ENCODE results near the gene ICAM2. TPM values are rescaled to one million over a fixed set of nuclear protein-coding genes. Genes with fewer than 3 reads are reported as not detected.
"Not testable (repeated sequence)": the region's sequence is repeated elsewhere in the genome, so short reads cannot be mapped to it uniquely, and the experiment has no call there.

ICAM2 gene
- total RNA-seq, 1 experiment from 2014 or later, result not detected

DNA sequence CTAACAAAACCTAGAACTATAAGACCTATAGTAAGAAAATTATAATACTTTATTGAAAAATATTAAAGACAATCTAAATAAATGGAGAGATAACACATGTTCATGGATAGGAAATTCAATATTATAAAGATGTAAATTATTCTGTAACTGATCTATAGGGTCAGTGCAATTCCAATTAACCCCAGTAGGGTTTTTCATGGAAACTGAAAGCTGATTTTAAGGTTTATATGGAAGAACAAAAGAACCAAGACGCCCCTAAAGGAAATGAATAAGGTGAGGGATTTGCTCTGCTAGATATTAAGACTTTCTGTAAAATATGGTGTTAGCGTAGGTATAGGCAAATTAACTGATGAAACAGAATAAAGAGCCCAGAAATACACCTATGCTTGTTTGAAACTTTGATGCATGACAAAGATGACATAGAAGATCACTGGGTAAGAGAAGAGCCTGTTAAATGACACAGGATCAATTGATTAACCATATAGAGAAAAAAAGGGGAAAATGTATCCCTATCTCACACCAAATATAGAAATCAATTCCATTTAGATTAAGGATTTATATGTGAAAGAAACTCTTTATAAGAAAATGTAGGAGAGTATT lies 3.0 kb downstream of the ICAM2 start:
- in situ Hi-C loops (cut with HindIII; ENCODE audit: low pct_unique_long_range_greater_than_20kb, low sequenced_read_pairs), result no loop called here
- DNase-seq (ENCODE audit: low read depth), result no peak

DNA sequence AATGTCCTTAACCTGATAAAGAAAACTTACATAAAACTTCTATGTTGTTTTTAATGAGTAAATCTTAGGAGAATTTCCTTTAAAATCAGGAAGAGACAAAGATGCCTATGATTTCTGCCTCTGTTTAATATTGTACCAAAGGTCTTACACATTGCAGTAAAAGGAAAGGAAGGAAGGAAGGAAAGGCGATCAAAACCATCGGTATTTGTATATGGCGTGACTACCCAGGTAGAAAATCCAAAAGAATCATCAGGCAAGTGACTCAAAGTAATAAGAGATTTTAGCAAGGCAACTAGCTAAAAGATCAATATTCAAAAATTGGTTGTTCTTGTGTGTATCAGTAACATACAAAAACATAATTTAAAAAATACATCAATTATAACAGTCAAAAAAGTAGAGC lies 3.5 kb downstream of the ICAM2 start:
- in situ Hi-C loops (cut with HindIII; ENCODE audit: low pct_unique_long_range_greater_than_20kb, low sequenced_read_pairs), result no loop called here

DNA sequence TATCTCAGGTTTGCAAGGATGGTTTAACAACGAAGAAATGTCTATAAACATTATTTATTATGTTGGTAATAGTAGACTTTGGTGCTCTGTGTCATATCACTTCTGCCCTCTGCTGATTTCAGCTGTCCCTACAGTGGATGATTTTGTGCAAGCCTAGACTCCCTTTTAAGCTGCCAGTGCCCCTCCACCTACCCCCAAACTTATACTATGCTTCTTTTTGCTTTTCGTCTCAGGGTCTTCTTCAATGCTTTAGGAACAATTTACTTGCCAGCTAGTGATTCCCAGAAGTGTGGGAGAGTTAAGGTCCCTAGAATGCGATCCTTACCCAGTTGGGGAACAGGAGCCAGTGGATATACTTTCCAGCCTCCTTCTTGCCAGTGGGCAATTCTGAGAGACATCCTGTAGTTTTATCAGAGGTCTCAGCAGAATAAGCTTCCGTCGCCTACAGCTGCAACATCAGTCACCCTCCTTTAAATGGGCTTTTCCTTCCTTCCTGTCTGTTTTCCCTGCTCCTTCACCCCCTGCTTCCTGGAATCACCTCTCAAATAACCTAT lies 4.1 kb downstream of the ICAM2 start:
- in situ Hi-C loops (cut with HindIII; ENCODE audit: low pct_unique_long_range_greater_than_20kb, low sequenced_read_pairs), result no loop called here

More for the DNA sequence above, 3.5 kb downstream of the ICAM2 start:
- no peak for DNase-seq (ENCODE audit: low read depth)

DNA sequence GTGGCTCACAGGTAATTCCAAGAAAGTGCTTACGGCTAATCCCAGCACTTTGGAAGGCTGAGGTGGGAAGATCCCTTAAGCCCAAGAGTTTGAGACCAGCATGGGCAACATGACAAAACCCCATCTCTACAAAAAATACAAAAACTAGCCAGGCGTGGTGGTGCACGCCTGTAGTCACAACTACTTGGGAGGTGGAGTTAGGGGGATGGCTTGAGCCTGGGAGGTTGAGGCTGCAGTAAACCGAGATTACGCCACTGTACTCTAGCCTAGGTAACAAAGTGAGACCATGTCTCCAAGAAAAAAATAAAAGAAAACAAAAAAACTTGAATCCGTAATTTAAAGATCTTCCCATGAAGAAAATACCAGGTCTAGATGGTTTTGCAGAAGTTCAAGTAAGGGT lies 5.0 kb downstream of the ICAM2 start:
- DNase-seq (ENCODE audit: low read depth), result no peak
- in situ Hi-C loops (cut with HindIII; ENCODE audit: low pct_unique_long_range_greater_than_20kb, low sequenced_read_pairs), result no loop called here

More for the DNA sequence above, 4.1 kb downstream of the ICAM2 start:
- no peak for DNase-seq (ENCODE audit: low read depth)

DNA sequence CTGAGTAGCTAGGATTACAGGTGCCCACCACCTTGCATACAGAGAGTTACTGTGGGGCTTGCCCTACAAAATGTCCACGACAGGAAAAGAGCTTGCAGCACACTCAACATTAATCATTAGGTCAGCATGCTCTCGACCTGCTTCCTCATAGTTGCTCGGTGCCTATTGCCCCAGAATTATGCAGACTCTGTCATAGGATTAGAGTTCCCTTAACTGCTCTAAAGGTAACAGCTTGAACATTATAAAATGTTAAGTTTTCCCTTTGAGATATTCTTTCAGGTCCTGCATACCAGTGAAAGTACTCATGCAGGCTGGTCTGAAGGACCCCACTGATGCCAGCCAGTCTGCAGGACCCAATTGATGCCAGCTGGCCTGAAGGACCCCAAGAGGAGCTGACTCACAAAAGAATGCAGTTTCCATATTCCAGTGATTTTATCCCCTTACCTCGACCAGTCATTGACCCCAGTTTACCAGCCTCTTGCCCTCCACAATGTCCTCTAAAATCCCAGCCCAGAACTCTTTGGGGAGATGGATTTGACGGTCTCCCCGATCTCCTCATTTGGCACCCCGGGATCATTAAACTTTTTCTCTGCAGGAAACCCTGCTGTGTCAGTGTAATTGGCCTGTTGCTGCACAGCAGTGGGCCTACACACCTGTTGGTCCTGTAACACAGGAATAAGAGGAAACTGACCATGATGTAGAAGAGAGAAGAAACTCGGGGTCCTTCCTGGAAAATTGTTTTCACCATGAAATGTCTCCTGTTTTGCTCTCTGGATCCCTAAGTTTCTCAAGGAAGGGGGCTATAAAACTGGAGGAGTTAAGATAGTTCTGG lies 10.6 kb downstream of the ICAM2 start:
- DNase-seq (ENCODE audit: low read depth), result no peak
- in situ Hi-C loops (cut with HindIII; ENCODE audit: low pct_unique_long_range_greater_than_20kb, low sequenced_read_pairs), result no loop called here

DNA sequence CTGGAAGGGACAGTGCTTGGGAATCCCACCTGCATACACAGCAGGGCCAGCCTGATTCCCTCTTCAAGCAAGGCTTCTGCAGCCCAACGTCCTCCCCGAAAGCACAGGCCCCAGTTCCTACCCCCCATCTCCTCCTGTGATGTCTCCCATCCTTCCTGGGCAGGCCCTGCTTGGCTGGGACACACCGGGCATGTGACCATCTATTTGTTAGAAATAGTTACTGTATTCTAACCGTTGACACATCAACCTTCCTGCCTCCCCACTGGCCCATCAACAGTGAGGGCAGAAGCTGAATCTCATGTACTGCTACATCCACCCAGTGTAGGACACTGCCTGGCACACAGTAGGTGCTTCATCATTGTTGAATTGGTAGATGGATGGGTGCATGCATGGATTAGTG lies 11.6 kb downstream of the ICAM2 start:
- DNase-seq (ENCODE audit: low read depth), result no peak
- in situ Hi-C loops (cut with HindIII; ENCODE audit: low pct_unique_long_range_greater_than_20kb, low sequenced_read_pairs), result no loop called here

DNA sequence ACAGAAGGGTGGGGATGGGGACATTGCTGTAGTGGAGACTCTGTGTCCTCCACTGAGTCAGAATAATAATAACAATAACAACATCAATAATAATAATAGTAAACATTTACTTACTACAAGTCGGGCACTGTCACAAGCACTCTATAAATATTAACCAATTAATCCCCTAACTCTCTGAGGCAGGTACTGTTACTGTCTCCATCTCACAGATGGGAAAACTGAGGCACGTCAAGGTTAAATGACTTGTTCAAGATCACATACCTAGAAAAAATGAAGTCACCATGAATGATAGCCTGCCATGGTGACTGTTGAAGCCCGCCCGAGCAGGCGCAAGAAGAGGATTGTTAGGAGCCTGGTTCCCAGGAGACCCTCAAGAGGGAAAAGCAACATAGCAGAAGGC lies 12.1 kb downstream of the ICAM2 start:
- in situ Hi-C loops (cut with HindIII; ENCODE audit: low pct_unique_long_range_greater_than_20kb, low sequenced_read_pairs), result no loop called here
- no peak for DNase-seq (ENCODE audit: low read depth)

DNA sequence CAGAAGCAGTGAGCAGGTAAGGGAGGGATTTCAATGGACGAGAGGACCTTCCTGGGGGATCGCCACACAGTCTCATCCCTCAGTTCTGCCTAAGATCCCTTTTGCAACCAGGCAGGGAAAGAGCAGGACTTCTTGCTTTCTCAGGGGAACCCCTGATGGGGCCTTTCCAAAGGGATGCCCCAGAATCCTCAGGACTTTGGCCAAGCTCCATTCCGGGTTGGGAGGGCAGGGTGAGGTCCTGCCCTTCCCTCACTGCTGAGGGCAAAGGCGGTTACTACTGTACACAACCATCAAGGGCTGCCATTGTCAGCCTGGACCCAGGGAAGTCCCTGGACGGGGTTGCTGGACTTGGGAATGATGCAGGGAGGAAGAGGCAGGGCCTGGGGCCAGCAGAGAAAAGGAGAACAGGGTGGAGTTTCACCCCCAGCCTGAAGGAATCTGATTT lies 12.6 kb downstream of the ICAM2 start:
- no peak for DNase-seq (ENCODE audit: low read depth)
- in situ Hi-C loops (cut with HindIII; ENCODE audit: low pct_unique_long_range_greater_than_20kb, low sequenced_read_pairs), result no loop called here

DNA sequence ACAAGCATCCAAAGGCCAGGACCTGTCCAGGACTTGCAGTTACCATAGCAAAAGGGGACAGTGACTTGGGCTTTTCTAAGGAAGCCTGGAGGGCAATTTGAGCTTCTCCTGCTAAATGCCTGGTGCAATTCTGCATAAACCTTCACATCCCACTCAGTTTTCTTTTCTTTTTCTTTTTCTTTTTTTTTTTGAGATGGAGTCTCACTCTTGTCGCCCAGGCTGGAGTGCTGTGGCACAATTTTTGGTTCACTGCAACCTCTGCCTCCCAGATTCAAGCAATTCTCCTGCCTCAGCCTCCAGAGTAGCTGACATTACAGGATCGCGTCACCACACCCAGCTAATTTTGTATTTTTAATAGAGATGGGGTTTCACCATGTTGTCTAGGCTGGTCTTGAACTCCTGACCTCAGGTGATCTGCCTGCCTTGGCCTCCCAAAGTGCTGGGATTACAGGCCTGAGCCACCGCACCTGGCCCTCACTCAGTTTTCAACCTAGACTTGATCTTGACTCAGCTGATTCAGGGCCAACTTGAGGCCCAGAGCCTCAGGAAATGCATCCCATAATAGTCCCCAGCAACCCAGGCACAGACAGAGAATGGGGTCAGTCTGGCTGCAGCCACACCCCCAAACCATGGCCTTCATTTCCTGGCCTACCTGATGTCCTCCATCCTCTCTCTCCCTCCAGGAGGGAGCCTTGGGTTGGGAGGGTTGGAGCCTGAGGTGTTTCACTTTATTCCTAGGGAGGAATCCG lies 13.2 kb downstream of the ICAM2 start:
- DNase-seq (ENCODE audit: low read depth); in situ Hi-C loops (cut with HindIII; ENCODE audit: low pct_unique_long_range_greater_than_20kb, low sequenced_read_pairs): not testable (repeated sequence)

DNA sequence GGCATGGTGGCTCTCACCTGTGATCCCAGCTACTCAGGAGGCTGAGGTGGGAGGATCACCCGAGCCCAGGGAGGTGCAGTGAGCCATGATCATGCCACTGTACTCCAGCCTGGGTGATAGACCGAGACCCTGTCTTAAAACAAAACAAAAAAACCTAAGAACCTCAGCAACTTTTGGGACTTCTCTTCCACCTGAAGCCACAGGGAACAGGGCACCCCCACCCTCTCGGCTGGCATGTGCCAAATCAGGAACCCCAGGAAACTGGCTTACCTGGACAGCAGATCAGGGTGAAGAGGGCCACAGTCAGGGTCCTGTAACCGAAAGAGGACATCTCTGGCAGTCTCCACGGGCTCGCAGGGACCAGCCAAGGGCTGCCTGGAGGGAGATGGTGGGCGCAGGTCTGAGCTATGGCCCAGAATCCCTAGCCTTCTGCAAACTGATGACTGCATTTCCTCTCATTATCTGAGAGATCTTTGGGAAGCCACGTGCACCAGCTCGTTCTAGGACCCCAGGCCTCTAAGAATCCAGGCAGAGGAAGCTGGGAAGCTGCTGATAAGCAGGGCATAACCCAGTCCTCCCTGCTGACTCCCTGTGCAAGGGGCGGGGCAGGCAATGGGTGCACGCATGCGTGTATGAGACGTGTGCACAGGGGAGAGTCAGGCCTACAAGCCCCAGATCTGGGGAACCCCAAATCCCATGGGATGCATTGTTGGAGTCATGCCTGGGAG lies 13.9 kb downstream of the ICAM2 start:
- no peak for DNase-seq (ENCODE audit: low read depth)
- in situ Hi-C loops (cut with HindIII; ENCODE audit: low pct_unique_long_range_greater_than_20kb, low sequenced_read_pairs), result no loop called here

DNA sequence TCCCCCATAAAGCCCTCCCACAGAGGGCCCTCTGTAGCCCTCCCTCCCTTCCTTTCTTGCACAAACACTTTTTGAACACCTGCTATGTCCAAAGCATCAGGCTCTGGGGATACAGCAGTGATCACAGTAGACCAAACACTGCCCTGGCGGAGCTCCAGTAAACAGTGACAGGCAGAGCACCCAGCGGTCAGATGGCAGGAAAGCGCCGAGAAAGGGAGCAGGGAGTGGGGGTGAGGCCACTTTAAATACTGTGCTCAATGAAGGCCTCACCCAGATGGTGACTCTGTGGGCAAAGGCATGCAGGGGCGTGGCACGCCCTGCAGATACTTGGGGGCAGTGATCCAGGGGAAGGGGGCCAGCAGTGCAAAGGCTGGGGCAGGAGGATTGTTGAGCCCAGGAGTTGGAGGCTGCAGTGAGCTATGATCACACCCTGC lies 14.7 kb downstream of the ICAM2 start:
- in situ Hi-C loops (cut with HindIII; ENCODE audit: low pct_unique_long_range_greater_than_20kb, low sequenced_read_pairs), result no loop called here
- DNase-seq (ENCODE audit: low read depth), result peak; percentile 75

DNA sequence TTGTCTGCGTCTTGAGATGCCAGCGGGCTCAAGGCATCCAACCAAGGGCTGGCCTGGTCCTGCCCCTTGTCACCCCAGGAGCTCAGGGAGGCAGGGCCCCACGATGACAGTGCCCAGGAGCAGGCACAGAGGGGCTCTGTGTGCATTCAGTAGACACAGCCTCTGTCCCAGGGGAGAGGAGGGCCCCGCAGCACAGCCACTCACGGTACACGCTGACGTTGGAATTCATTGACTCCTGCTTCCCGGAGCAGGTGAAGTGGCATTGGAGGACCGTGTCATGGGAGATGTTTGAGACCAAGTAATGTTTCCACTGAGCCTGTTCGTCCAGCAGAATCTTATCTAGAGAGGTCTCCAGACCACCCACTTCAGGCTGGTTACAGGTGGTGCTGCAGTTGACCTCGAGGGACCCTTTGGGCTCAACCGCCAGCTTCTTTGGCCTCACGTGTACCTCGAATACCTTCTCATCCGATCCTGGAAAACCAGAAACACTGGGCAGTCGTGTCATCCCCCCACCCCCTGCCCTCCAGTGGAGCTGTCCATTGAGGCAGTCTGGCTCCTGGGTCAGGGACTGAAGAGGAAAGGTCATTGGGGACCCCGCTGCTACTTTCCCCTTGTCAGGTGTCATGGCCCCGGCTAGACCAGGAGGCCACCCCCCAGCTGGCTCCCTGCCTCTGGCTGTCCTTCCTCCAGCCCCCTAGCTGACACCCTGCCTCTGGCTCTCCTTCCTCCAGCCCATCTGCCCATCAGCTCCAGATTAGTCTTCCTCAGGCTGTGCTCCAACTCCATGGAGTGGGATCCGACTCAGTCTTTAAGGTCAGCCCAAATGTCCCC lies 15.3 kb downstream of the ICAM2 start:
- in situ Hi-C loops (cut with HindIII; ENCODE audit: low pct_unique_long_range_greater_than_20kb, low sequenced_read_pairs), result no loop called here
- no peak for DNase-seq (ENCODE audit: low read depth)

DNA sequence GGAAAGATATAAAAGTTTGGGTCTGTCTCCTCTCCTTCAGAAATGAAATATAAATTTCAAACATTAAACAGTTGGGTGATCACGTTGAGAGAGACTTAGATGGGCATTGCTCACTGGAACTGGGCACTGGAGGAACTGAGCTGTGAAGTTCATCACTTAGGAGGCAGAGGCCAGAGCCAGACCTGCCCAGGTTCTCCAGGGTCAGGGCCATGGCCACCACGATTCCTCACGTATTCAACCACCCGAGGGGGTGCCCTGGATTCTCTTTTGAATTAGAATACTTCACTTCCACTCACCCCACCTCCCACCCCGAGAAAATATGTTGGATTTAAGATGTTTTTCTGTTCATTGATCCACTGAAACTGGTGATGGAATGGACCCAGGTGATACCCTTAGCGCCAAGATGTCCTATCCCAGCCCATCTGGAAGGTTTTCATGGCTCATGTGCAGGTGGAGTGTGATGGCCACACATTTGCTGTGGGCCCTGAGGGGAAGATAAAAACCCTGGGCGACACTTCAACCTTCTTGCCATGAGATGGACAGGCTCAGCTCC lies 16.1 kb downstream of the ICAM2 start:
- in situ Hi-C loops (cut with HindIII; ENCODE audit: low pct_unique_long_range_greater_than_20kb, low sequenced_read_pairs), result no loop called here
- no peak for DNase-seq (ENCODE audit: low read depth)

DNA sequence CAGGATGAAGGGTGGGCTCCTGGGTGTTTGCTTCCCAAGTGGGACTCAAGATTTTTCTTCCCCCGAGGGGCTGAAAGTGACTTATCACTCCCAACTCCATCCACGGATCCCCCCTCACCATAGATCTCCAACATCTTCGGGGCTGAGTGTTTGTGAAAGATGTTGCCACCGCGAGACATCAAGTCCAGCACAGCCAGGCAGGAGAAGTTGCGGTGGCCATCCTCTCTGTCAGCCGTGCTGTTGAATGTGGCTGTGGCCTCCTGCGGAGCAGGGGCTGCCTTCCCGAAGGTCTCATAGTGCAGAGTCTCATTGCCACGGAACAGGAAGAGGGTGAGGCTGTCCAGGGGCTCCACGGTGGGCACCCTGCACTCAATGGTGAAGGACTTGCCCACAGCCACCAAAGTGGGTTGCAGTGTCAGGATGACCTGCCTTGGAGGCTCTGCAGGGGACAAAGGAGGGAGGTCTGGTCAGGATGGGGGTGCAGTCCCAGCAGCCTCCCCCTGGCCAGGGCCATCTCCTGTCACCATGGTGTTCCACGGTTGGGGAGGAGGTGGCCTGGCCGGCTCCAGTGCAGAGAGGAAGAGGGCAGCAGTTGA lies 16.8 kb downstream of the ICAM2 start:
- no peak for DNase-seq (ENCODE audit: low read depth)
- in situ Hi-C loops (cut with HindIII; ENCODE audit: low pct_unique_long_range_greater_than_20kb, low sequenced_read_pairs), result no loop called here

DNA sequence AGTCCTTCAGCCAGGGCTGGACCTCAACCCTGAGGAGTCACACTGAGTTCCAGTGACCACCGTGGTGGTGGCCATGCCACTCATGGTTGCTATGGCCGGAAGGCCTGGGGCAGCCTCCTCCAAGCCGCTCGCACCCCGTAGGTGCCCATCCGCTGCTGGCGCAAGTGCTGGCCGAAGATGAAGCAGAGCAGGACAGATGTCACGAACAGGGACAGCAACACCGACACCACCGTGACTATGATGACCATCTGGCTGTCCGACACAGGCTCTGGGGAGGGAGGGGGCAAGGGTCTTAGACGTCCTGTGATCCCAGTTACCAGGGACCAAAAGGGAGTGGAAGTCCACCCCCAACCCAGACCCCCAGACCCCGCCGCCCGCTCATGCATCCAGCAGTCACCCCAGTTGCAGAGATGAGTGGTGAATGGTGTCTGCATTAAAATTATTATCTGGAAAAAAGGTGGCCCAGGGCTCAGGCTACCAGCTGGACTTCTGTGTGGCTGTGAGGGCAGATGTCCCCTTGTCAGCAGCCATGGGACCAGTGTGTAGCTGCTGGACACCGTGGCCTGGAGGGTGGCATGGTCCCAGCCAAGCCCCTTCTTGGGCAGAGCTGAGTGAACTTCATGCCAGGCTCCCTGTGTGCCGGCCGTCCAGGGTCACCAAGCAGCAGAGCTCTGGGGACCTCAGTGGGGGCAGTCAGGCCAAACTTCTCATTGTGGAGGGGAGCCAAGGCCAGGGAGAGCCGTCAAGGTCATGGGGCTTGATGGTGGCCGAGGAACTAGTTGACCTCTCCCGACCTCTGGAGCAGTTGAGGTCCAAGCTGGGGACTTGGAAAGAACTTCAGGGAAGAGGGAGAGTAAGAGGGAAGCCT lies 17.5 kb downstream of the ICAM2 start:
- no peak for DNase-seq (ENCODE audit: low read depth)
- in situ Hi-C loops (cut with HindIII; ENCODE audit: low pct_unique_long_range_greater_than_20kb, low sequenced_read_pairs), result no loop called here

Measured in Caki2 (cell line).